ENCODE data around the gene ZBTB7C. TPM values are rescaled to one million over a fixed set of nuclear protein-coding genes. Genes with fewer than 3 reads are reported as not detected.

The ZBTB7C gene
- polyA plus RNA-seq, 3 donors = 12.6 to 14.7 (median 13.9) TPM

GRCh38 chr18:48018851-48019250, 390.3 kb downstream of the ZBTB7C start:
- DNase-seq (ENCODE audit: low read depth in 3 of 3, low spot score in 2 of 3) = no peak

- no peak for DNase-seq (ENCODE audit: low read depth in 3 of 3, low spot score in 2 of 3)
Observed at GRCh38 chr18:48017635-48018034, 391.5 kb downstream of the ZBTB7C start.

- no peak for DNase-seq (ENCODE audit: low read depth in 3 of 3, low spot score in 2 of 3)
Observed at GRCh38 chr18:48013162-48013561, 396.0 kb downstream of the ZBTB7C start.

GRCh38 chr18:48011926-48012465, 397.2 kb downstream of the ZBTB7C start:
- no peak for DNase-seq (ENCODE audit: low read depth in 3 of 3, low spot score in 2 of 3)

- no peak for DNase-seq (ENCODE audit: low read depth in 3 of 3, low spot score in 2 of 3)
Observed at GRCh38 chr18:48010264-48010663, 398.9 kb downstream of the ZBTB7C start.

GRCh38 chr18:48009116-48009745, 400.0 kb downstream of the ZBTB7C start:
- DNase-seq (ENCODE audit: low read depth in 3 of 3, low spot score in 2 of 3) = no peak

GRCh38 chr18:48007955-48008701, 401.1 kb downstream of the ZBTB7C start:
- DNase-seq (ENCODE audit: low read depth in 3 of 3, low spot score in 2 of 3) = no peak

- no peak for DNase-seq (ENCODE audit: low read depth in 3 of 3, low spot score in 2 of 3)
Observed at GRCh38 chr18:48007381-48007780, 401.8 kb downstream of the ZBTB7C start.

- DNase-seq (ENCODE audit: low read depth in 3 of 3, low spot score in 2 of 3) = no peak
Observed at GRCh38 chr18:48006415-48007175, 402.6 kb downstream of the ZBTB7C start.

- DNase-seq (ENCODE audit: low read depth in 3 of 3, low spot score in 2 of 3) = no peak
Observed at GRCh38 chr18:48004577-48004976, 404.6 kb downstream of the ZBTB7C start.

- no peak for DNase-seq (ENCODE audit: low read depth in 3 of 3, low spot score in 2 of 3)
Observed at GRCh38 chr18:48003426-48004349, 405.5 kb downstream of the ZBTB7C start.

- no peak for DNase-seq (ENCODE audit: low read depth in 3 of 3, low spot score in 2 of 3)
Observed at GRCh38 chr18:48002933-48003365, 406.2 kb downstream of the ZBTB7C start.

- no peak for DNase-seq (ENCODE audit: low read depth in 3 of 3, low spot score in 2 of 3)
Observed at GRCh38 chr18:48000701-48001100, 408.5 kb downstream of the ZBTB7C start.

- DNase-seq (ENCODE audit: low read depth in 3 of 3, low spot score in 2 of 3) = no peak
Observed at GRCh38 chr18:47999801-48000248, 409.4 kb downstream of the ZBTB7C start.

GRCh38 chr18:47997338-47997780, 411.8 kb downstream of the ZBTB7C start:
- DNase-seq (ENCODE audit: low read depth in 3 of 3, low spot score in 2 of 3) = no peak

- DNase-seq (ENCODE audit: low read depth in 3 of 3, low spot score in 2 of 3) = no peak
Observed at GRCh38 chr18:47996091-47996541, 413.1 kb downstream of the ZBTB7C start.

- DNase-seq (ENCODE audit: low read depth in 3 of 3, low spot score in 2 of 3) = no peak
Observed at GRCh38 chr18:47995654-47996053, 413.5 kb downstream of the ZBTB7C start.

GRCh38 chr18:47993409-47993808, 415.8 kb downstream of the ZBTB7C start:
- no peak for DNase-seq (ENCODE audit: low read depth in 3 of 3, low spot score in 2 of 3)

- no peak for DNase-seq (ENCODE audit: low read depth in 3 of 3, low spot score in 2 of 3)
Observed at GRCh38 chr18:47992976-47993375, 416.2 kb downstream of the ZBTB7C start.

- no peak for DNase-seq (ENCODE audit: low read depth in 3 of 3, low spot score in 2 of 3)
Observed at GRCh38 chr18:47992266-47992665, 416.9 kb downstream of the ZBTB7C start.

Measured in right renal cortex interstitium (tissue), 3 donors.